HCT116 (cell line): ENCODE data around the gene ARPC5.

Source experiments
- CEBPB ChIP-seq: IDR thresholded peaks from 2 replicates; pipeline ENCODE4 v1.6.1; 2012; ENCODE audit warnings: low read depth
- CTCF ChIP-seq, 3 experiments: fragments of 200-600 bp in 1 of 3; sonication (generic) in 1 of 3; IDR thresholded peaks in 2 of 3; conservative IDR thresholded peaks in 1 of 3; 2 replicates each; pipeline ENCODE4 v1.5.1; 2012 to 2017; ENCODE audit warnings: low read depth in 2 of 3, low read length in 2 of 3, antibody characterized with exemption in 1 of 3, borderline replicate concordance in 1 of 3, control low read depth in 1 of 3, mild to moderate bottlenecking in 1 of 3, mixed read lengths in 1 of 3, mixed run types in 1 of 3, moderate library complexity in 1 of 3; ENCODE audit not compliant: insufficient read depth in 1 of 3
- EGR1 ChIP-seq: IDR thresholded peaks from 2 replicates; pipeline ENCODE4 v1.6.1; 2012; ENCODE audit warnings: low read depth
- EZH2 ChIP-seq: fragments of 200-600 bp; sonication (generic); IDR thresholded peaks from 2 replicates; pipeline ENCODE4 v1.6.1; 2017; ENCODE audit warnings: antibody characterized with exemption, mixed run types
- EZH2phosphoT487 ChIP-seq: fragments of 200-600 bp; IDR thresholded peaks from 2 replicates; pipeline ENCODE4 v1.6.1; 2018; ENCODE audit warnings: antibody characterized with exemption, borderline replicate concordance
- MAX ChIP-seq: IDR thresholded peaks from 2 replicates; pipeline ENCODE4 v1.6.1; 2012
- POLR2AphosphoS5 ChIP-seq: IDR thresholded peaks from 2 replicates; pipeline ENCODE4 v1.6.1; 2011; ENCODE audit warnings: mild to moderate bottlenecking, low read depth, low read length, moderate library complexity
- RAD21 ChIP-seq: IDR thresholded peaks from 2 replicates; pipeline ENCODE4 v1.6.1; 2012; ENCODE audit warnings: low read depth, mild to moderate bottlenecking
- TCF7L2 ChIP-seq: IDR thresholded peaks from 2 replicates; pipeline ENCODE4 v1.7.0; 2011; ENCODE audit warnings: borderline replicate concordance, inconsistent platforms; ENCODE audit not compliant: insufficient read depth, insufficient read length; ENCODE audit errors: extremely low read depth
- YY1 ChIP-seq: IDR thresholded peaks from 2 replicates; pipeline ENCODE4 v1.6.1; 2011; ENCODE audit warnings: low read length, low read depth, moderate library complexity, mild to moderate bottlenecking; ENCODE audit not compliant: insufficient replicate concordance; ENCODE audit errors: extremely low read depth
- ZFX ChIP-seq: fragments of 450-650 bp; IDR thresholded peaks from 2 replicates; pipeline ENCODE4 v1.6.1; 2017

DNA sequence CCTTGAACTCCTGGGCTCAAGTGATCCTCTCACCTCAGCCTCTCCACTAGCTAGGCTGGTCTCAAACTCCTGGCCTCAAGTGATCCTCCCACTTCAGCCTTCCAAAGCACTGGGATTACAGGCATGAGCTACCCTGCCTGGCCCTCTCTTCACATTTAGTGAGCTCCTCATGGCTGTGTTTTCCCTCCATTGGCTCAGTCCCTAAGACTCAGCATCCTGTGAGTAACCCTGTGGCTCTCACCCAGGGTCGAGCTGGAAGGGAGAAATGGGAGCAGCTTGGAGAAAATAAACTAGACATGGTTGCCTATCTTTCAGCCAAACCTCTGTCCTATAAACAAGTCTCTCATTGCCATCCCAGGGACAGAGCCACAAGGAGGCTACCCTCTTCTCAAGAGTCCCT, 62.9 kb downstream of the ARPC5 start:
- TF ChIP-seq MAX: no peak
- no peak for TF ChIP-seq POLR2AphosphoS5
- TF ChIP-seq EZH2phosphoT487: no peak
- TF ChIP-seq TCF7L2: no peak
- TF ChIP-seq EZH2: no peak
- TF ChIP-seq CEBPB: no peak
- no peak for TF ChIP-seq ZFX
- no peak for TF ChIP-seq CTCF (IDR thresholded peaks at IDR 0.05 in 2 of 3, conservative IDR thresholded peaks at IDR 0.05 in 1 of 3; ENCODE audit: borderline replicate concordance in 1 of 3, insufficient read depth in 1 of 3, low read depth in 2 of 3, low read length in 2 of 3)
- no peak for TF ChIP-seq YY1
- TF ChIP-seq RAD21: no peak
- no peak for TF ChIP-seq EGR1
